Astrocyte of the spinal cord (primary cell): Measurements from ENCODE around the gene CDK11A.

Experiments used
- DNase-seq: peaks from one replicate; pipeline ENCODE4 v3.0.0; 2011; ENCODE audit warnings: low read depth, low spot score
- H3K4me3 ChIP-seq: 2 replicates; pipeline ENCODE4 v1.5.1; 2011; ENCODE audit warnings: low read depth, mild to moderate bottlenecking, low read length, moderate library complexity
- CTCF ChIP-seq: IDR thresholded peaks from 2 replicates; pipeline ENCODE4 v1.5.1; 2012; ENCODE audit warnings: low read depth, mild to moderate bottlenecking, low read length, inconsistent platforms
- in situ Hi-C: cut with HindIII; loops from 2 replicates; pipeline ENCODE4 v1.10.0; 2017; ENCODE audit warnings: low sequenced_read_pairs

The CDK11A gene

DNA sequence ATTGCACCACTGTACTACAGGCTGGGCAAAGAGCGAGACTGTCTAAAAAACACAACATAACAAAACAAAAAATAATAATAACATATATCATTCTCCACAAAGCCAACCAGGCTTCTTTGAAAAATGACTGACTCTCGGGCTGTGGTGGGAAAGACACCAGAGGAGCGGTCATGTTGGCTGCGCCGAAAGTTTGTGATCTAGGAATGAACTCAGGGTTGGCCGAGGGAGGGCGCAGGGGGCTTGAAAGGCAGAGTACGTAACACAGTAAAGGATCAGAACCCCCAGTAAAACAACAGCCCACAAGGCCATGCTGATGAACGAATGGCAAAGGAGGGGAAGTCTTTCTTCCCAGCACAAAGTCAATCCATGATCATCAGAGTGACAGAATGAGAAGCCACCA is 36.3 kb downstream of the CDK11A start:
- no peak overlapping the region for H3K4me3 ChIP-seq
- no peak for DNase-seq
- in situ Hi-C loops, result no loop called here
- TF ChIP-seq CTCF, result no peak

DNA sequence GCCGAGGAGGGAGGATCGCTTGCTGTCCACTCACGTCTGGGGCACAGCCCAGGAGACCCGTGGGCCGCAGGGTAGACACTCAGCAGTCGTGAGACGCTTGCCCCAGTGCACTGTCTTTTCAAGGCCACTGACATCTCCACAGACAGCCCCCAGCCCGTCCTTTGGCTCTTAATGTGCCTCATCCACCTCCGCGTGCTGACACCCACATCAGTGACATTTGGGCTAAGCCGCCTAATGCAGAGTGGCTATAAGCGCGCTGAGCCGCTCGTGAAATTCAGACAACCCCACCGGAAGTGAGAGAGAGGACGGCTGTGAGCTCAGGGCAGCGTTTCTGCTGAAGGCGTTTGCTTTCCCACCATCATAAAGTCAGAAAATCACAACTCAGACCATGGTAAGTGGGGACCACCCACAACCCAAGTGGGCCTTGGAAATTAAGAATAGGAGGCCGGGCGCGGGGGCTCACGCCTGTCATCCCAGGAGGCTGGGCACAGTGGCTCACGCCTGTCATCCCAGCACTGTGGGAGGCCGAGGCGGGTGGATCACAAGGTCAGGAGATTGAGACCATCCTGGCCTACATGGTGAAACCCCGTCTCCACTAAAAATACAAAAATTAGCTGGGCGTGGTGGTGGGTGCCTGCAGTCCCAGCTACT is 40.0 kb downstream of the CDK11A start:
- in situ Hi-C loops, result no loop called here
- no peak for DNase-seq
- TF ChIP-seq CTCF, result no peak
- H3K4me3 ChIP-seq, result no peak overlapping the region

GRCh38 chr1:1683104-1683905 is 40.9 kb downstream of the CDK11A start:
- TF ChIP-seq CTCF, result no peak
- no peak overlapping the region for H3K4me3 ChIP-seq
- DNase-seq, result no peak
- in situ Hi-C loops, result no loop called here

- TF ChIP-seq CTCF, result no peak
- in situ Hi-C loops, result no loop called here
- H3K4me3 ChIP-seq, result no peak overlapping the region
- peak; percentile 20 for DNase-seq
Observed at GRCh38 chr1:1680912-1681273, 43.3 kb downstream of the CDK11A start.

DNA sequence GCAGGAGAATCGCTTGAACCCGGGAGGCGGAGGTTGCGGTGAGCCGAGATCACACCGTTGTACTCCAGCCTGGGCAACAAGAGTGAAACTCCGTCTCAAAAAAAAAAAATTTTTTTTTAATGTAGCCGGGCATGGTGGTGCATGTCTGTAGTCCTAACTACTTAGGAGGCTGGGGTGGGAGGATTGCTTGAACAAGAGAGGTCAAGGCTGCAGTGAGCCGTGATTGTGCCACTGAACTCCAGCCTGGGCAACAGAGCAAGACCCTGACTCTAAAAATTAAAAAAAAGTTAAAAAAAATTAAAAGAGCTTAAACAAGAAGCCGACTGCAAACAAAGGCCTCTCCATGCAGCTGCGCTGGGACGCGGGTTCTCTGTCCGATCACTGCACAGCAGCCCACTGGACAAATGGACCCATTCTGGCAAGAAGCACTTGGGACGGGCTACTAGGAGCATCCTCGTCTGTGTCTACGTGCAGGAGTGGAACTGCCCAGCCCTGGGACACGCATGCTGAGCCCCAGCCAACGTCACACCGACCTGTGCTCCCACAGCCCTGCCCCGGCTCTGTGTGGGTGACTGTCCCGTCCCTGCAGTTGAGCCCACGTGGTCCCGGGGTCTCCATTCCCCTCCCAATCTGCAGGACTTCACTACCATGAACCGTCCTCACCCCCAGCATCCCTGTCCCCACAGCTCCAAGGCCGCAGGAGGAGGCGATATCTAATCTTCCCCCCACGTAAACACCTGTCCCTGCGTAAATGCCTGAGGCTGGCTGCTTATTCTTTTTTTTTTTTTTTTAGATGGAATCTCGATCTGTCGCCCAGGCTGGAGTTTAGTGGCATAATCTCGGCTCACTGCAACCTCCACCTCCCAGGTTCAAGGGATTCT is 43.9 kb downstream of the CDK11A start:
- no peak for TF ChIP-seq CTCF
- in situ Hi-C loops, result no loop called here
- DNase-seq, result no peak
- H3K4me3 ChIP-seq, result no peak overlapping the region

GRCh38 chr1:1678581-1679380 is 45.4 kb downstream of the CDK11A start:
- no peak overlapping the region for H3K4me3 ChIP-seq

More at GRCh38 chr1:1678581-1679380, 45.4 kb downstream of the CDK11A start:
- TF ChIP-seq CTCF, result peak; percentile 20
- DNase-seq, result no peak
- in situ Hi-C loops, result no loop called here
